GM23338 (cell line): ENCODE results near the gene PSG2. TPM values are rescaled to one million over a fixed set of nuclear protein-coding genes. Genes with fewer than 3 reads are reported as not detected.

Experiments used
- ATAC-seq: fragments of 200-7000 bp; cut with Tn5 transposase; 3 replicates; pipeline ENCODE4 v1.9.1; 2020
- DNase-seq: peaks from one replicate; pipeline ENCODE4 v3.0.0-alpha.2; 2015; ENCODE audit warnings: low spot score
- H2AFZ ChIP-seq: fragments of 200-600 bp; sonication (generic); 2 replicates; pipeline ENCODE4 v1.8.0; 2016; ENCODE audit warnings: antibody characterized with exemption, mild to moderate bottlenecking, moderate library complexity
- H3F3A ChIP-seq: fragments of 200-600 bp; sonication (generic); replicated peaks from 2 replicates; pipeline ENCODE4 v1.8.0; 2017; ENCODE audit warnings: antibody characterized with exemption, mixed run types, low read depth
- H3K27ac ChIP-seq: fragments of 200-600 bp; sonication (generic); 2 replicates; pipeline ENCODE4 v1.6.1; 2016; ENCODE audit warnings: low read depth
- H3K27me3 ChIP-seq: fragments of 200-600 bp; sonication (generic); 2 replicates; pipeline ENCODE4 v1.8.0; 2016; ENCODE audit warnings: mild to moderate bottlenecking, mixed run types, moderate library complexity; ENCODE audit not compliant: insufficient read depth
- H3K36me3 ChIP-seq: fragments of 200-600 bp; sonication (generic); 2 replicates; pipeline ENCODE4 v1.8.0; 2016; ENCODE audit warnings: mild to moderate bottlenecking; ENCODE audit not compliant: insufficient read depth
- H3K4me1 ChIP-seq: fragments of 200-600 bp; sonication (generic); 2 replicates; pipeline ENCODE4 v1.8.0; 2016; ENCODE audit warnings: mild to moderate bottlenecking, moderate library complexity; ENCODE audit not compliant: insufficient read depth
- H3K4me2 ChIP-seq: fragments of 200-600 bp; sonication (generic); 2 replicates; pipeline ENCODE4 v1.7.1; 2017; ENCODE audit warnings: mixed run types
- H3K4me3 ChIP-seq: fragments of 200-600 bp; sonication (generic); 2 replicates; pipeline ENCODE4 v1.6.1; 2016; ENCODE audit warnings: mixed run types
- H3K79me2 ChIP-seq: fragments of 200-600 bp; sonication (generic); replicated peaks from 2 replicates; pipeline ENCODE4 v1.8.0; 2017; ENCODE audit warnings: mild to moderate bottlenecking; ENCODE audit not compliant: insufficient read depth
- H3K9me2 ChIP-seq: fragments of 200-600 bp; sonication (generic); 2 replicates; pipeline ENCODE4 v1.8.0; 2017; ENCODE audit not compliant: insufficient read depth
- H4K20me1 ChIP-seq: fragments of 200-600 bp; sonication (generic); replicated peaks from 2 replicates; pipeline ENCODE4 v1.8.0; 2017; ENCODE audit warnings: mild to moderate bottlenecking; ENCODE audit not compliant: insufficient read depth
- H3K27ac Mint-ChIP-seq: 2 replicates; pipeline ENCODE4 v1.8.0; 2020; ENCODE audit warnings: inconsistent platforms, mild to moderate bottlenecking, moderate library complexity, mixed read lengths
- H3K27me3 Mint-ChIP-seq: 3 replicates; pipeline ENCODE4 v1.8.0; 2022; ENCODE audit warnings: low read depth, mild to moderate bottlenecking, moderate library complexity, mixed read lengths, inconsistent platforms; ENCODE audit not compliant: insufficient read depth, poor library complexity
- H3K36me3 Mint-ChIP-seq: 3 replicates; pipeline ENCODE4 v1.8.0; 2021; ENCODE audit warnings: low read depth, mild to moderate bottlenecking, inconsistent platforms, moderate library complexity, mixed read lengths
- H3K4me1 Mint-ChIP-seq: 3 replicates; pipeline ENCODE4 v1.8.0; 2020; ENCODE audit warnings: mild to moderate bottlenecking, inconsistent platforms, mixed read lengths
- H3K4me3 Mint-ChIP-seq: 3 replicates; pipeline ENCODE4 v1.8.0; 2021; ENCODE audit warnings: moderate library complexity, mild to moderate bottlenecking, inconsistent platforms, mixed read lengths
- H3K9me3 Mint-ChIP-seq: 3 replicates; pipeline ENCODE4 v1.8.0; 2020; ENCODE audit warnings: moderate library complexity, mild to moderate bottlenecking, inconsistent platforms, mixed read lengths
- CREB1 ChIP-seq: fragments of 250-450 bp; sonication (Bioruptor Pico); IDR thresholded peaks from 2 replicates; pipeline ENCODE4 v1.5.0; 2020; ENCODE audit warnings: low read depth, mild to moderate bottlenecking, moderate library complexity
- EZH2 ChIP-seq: fragments of 200-600 bp; sonication (generic); IDR thresholded peaks from one replicate; pipeline ENCODE4 v1.8.0; 2017; ENCODE audit warnings: antibody characterized with exemption, mild to moderate bottlenecking, low read depth; ENCODE audit not compliant: unreplicated experiment
- EZH2phosphoT487 ChIP-seq: fragments of 200-600 bp; sonication (generic); IDR thresholded peaks from one replicate; pipeline ENCODE4 v1.8.1; 2018; ENCODE audit warnings: antibody characterized with exemption; ENCODE audit not compliant: unreplicated experiment
- JUNB ChIP-seq: IDR thresholded peaks from one replicate; pipeline ENCODE4 v1.6.1; 2016; ENCODE audit warnings: antibody characterized with exemption; ENCODE audit not compliant: unreplicated experiment
- NANOG ChIP-seq: IDR thresholded peaks from 2 replicates; pipeline ENCODE4 v1.6.1; 2016; ENCODE audit warnings: antibody characterized with exemption, borderline replicate concordance
- POLR2AphosphoS5 ChIP-seq: IDR thresholded peaks from 2 replicates; pipeline ENCODE4 v1.6.1; 2016; ENCODE audit warnings: antibody characterized with exemption, low read depth
- ZNF114 ChIP-seq: fragments of 250-450 bp; sonication (Bioruptor Pico); IDR thresholded peaks from 2 replicates; pipeline ENCODE4 v1.5.0; 2020; ENCODE audit warnings: mild to moderate bottlenecking, moderate library complexity
- ZNF331 ChIP-seq: fragments of 250-450 bp; sonication (Bioruptor Pico); IDR thresholded peaks from 2 replicates; pipeline ENCODE4 v1.5.0; 2020; ENCODE audit warnings: low read depth, mild to moderate bottlenecking, moderate library complexity
- polyA plus RNA-seq: library from polyadenylated mRNA; unstranded; fragments of >200 nt; fragmentation: Nextera tagmentation; extraction: Ambion mirVana; gene quantifications from 2 replicates; pipeline ENCODE4 v1.2.1, GENCODE V29; 2016
- total RNA-seq: library from RNA; depleted of rRNA; stranded (reverse); fragments of >200 nt; shearing (Covaris generic); gene quantifications from 2 replicates; pipeline ENCODE4 v1.2.3, GENCODE V29; 2014
- TF ChIP-seq, protein P1 (sequence below): fragments of 250-450 bp; sonication (Bioruptor Pico); IDR thresholded peaks from 2 replicates; pipeline ENCODE4 v1.5.0; 2020; ENCODE audit warnings: mild to moderate bottlenecking, moderate library complexity
- TF ChIP-seq, protein P2 (sequence below): IDR thresholded peaks from one replicate; pipeline ENCODE4 v1.6.1; 2018; ENCODE audit warnings: antibody characterized with exemption; ENCODE audit not compliant: unreplicated experiment
- TF ChIP-seq, protein P3 (sequence below): IDR thresholded peaks from 2 replicates; pipeline ENCODE4 v1.6.1; 2016; ENCODE audit warnings: antibody characterized with exemption

The PSG2 gene
- total and polyA plus RNA-seq, 2 experiments from 2014 or later: not detected

DNA sequence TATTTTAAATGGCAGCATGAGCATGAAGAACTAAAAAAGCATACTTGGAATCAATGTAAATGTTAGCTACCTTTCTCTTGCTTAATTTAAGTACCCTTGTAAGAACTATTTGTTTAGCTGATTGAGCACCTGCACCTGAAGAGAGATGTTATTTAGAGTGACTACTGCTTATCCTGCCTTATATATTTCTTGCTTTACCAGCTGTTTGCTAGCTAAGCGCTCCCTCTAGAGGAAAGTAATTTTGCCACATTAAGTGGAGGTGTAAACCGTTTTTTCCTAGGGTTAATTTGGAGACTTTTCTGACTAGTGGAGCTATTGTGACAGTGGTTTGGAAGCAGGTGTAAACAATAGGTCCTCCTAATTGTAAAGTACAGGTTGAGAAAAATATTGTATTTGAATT, 19.4 kb upstream of the PSG2 start:
- H3K27ac ChIP-seq: no peak overlapping the region
- ATAC-seq: no peak

More for the DNA sequence above, 19.4 kb upstream of the PSG2 start:
- Histone ChIP-seq H3K4me3 (no peak overlapping the region), H4K20me1 (no peaks in the 10 kb centered on the region), H3K79me2 (no peaks in the 10 kb centered on the region), H3K4me2 (no peak overlapping the region), H3K9me2 (0 out of 2 replicates have a peak, but pooled peaks cover 6% of the 10 kb centered on the region), H2AFZ (no peak overlapping the region), H3F3A (no peaks in the 10 kb centered on the region), H3K27me3 (no peaks in the 10 kb centered on the region), H3K36me3 (0 out of 2 replicates have a peak, but pooled peaks cover 3% of the 10 kb centered on the region), H3K4me1 (no peaks in the 10 kb centered on the region)
- DNase-seq: no peak
- TF ChIP-seq NANOG (no peak), JUNB (no peak), ZNF331 (CRISPR knock-in tag) (no peak), EZH2phosphoT487 (no peak), EZH2 (no peak), POLR2AphosphoS5 (no peak), CREB1 (CRISPR knock-in tag) (no peak), ZNF114 (CRISPR knock-in tag) (no peak)
- TF ChIP-seq, protein P1, sequence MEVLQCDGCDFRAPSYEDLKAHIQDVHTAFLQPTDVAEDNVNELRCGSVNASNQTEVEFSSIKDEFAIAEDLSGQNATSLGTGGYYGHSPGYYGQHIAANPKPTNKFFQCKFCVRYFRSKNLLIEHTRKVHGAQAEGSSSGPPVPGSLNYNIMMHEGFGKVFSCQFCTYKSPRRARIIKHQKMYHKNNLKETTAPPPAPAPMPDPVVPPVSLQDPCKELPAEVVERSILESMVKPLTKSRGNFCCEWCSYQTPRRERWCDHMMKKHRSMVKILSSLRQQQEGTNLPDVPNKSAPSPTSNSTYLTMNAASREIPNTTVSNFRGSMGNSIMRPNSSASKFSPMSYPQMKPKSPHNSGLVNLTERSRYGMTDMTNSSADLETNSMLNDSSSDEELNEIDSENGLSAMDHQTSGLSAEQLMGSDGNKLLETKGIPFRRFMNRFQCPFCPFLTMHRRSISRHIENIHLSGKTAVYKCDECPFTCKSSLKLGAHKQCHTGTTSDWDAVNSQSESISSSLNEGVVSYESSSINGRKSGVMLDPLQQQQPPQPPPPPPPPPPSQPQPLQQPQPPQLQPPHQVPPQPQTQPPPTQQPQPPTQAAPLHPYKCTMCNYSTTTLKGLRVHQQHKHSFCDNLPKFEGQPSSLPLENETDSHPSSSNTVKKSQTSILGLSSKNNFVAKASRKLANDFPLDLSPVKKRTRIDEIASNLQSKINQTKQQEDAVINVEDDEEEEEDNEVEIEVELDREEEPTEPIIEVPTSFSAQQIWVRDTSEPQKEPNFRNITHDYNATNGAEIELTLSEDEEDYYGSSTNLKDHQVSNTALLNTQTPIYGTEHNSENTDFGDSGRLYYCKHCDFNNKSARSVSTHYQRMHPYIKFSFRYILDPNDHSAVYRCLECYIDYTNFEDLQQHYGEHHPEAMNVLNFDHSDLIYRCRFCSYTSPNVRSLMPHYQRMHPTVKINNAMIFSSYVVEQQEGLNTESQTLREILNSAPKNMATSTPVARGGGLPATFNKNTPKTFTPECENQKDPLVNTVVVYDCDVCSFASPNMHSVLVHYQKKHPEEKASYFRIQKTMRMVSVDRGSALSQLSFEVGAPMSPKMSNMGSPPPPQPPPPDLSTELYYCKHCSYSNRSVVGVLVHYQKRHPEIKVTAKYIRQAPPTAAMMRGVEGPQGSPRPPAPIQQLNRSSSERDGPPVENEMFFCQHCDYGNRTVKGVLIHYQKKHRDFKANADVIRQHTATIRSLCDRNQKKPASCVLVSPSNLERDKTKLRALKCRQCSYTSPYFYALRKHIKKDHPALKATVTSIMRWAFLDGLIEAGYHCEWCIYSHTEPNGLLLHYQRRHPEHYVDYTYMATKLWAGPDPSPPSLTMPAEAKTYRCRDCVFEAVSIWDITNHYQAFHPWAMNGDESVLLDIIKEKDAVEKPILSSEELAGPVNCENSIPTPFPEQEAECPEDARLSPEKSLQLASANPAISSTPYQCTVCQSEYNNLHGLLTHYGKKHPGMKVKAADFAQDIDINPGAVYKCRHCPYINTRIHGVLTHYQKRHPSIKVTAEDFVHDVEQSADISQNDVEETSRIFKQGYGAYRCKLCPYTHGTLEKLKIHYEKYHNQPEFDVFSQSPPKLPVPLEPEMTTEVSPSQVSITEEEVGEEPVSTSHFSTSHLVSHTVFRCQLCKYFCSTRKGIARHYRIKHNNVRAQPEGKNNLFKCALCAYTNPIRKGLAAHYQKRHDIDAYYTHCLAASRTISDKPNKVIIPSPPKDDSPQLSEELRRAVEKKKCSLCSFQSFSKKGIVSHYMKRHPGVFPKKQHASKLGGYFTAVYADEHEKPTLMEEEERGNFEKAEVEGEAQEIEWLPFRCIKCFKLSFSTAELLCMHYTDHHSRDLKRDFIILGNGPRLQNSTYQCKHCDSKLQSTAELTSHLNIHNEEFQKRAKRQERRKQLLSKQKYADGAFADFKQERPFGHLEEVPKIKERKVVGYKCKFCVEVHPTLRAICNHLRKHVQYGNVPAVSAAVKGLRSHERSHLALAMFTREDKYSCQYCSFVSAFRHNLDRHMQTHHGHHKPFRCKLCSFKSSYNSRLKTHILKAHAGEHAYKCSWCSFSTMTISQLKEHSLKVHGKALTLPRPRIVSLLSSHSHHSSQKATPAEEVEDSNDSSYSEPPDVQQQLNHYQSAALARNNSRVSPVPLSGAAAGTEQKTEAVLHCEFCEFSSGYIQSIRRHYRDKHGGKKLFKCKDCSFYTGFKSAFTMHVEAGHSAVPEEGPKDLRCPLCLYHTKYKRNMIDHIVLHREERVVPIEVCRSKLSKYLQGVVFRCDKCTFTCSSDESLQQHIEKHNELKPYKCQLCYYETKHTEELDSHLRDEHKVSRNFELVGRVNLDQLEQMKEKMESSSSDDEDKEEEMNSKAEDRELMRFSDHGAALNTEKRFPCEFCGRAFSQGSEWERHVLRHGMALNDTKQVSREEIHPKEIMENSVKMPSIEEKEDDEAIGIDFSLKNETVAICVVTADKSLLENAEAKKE (CRISPR knock-in tag): no peak
- TF ChIP-seq, protein P2, sequence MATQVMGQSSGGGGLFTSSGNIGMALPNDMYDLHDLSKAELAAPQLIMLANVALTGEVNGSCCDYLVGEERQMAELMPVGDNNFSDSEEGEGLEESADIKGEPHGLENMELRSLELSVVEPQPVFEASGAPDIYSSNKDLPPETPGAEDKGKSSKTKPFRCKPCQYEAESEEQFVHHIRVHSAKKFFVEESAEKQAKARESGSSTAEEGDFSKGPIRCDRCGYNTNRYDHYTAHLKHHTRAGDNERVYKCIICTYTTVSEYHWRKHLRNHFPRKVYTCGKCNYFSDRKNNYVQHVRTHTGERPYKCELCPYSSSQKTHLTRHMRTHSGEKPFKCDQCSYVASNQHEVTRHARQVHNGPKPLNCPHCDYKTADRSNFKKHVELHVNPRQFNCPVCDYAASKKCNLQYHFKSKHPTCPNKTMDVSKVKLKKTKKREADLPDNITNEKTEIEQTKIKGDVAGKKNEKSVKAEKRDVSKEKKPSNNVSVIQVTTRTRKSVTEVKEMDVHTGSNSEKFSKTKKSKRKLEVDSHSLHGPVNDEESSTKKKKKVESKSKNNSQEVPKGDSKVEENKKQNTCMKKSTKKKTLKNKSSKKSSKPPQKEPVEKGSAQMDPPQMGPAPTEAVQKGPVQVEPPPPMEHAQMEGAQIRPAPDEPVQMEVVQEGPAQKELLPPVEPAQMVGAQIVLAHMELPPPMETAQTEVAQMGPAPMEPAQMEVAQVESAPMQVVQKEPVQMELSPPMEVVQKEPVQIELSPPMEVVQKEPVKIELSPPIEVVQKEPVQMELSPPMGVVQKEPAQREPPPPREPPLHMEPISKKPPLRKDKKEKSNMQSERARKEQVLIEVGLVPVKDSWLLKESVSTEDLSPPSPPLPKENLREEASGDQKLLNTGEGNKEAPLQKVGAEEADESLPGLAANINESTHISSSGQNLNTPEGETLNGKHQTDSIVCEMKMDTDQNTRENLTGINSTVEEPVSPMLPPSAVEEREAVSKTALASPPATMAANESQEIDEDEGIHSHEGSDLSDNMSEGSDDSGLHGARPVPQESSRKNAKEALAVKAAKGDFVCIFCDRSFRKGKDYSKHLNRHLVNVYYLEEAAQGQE: no peak
- TF ChIP-seq, protein P3, sequence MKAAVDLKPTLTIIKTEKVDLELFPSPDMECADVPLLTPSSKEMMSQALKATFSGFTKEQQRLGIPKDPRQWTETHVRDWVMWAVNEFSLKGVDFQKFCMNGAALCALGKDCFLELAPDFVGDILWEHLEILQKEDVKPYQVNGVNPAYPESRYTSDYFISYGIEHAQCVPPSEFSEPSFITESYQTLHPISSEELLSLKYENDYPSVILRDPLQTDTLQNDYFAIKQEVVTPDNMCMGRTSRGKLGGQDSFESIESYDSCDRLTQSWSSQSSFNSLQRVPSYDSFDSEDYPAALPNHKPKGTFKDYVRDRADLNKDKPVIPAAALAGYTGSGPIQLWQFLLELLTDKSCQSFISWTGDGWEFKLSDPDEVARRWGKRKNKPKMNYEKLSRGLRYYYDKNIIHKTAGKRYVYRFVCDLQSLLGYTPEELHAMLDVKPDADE: no peak
- Mint-ChIP-seq H3K27me3 (no peaks in the 10 kb centered on the region), H3K4me1 (no peaks in the 10 kb centered on the region), H3K36me3 (peaks cover 28% of the 10 kb centered on the region), H3K4me3 (no peak overlapping the region), H3K27ac (no peak overlapping the region), H3K9me3 (peaks cover 92% of the 10 kb centered on the region)
